Peyer's patch (tissue), 4 donors: ENCODE results near the gene FN1.

Experiments used
- CTCF ChIP-seq, 6 experiments: fragments of 450-650 bp in 4 of 6; fragments of 200-600 bp in 2 of 6; sonication (generic) in 1 of 6; IDR thresholded peaks; one replicate each; pipeline ENCODE4 v1.5.1; 2017 to 2019; ENCODE audit warnings: antibody characterized with exemption in 6 of 6, mild to moderate bottlenecking in 3 of 6, moderate library complexity in 1 of 6
- POLR2A ChIP-seq, 2 donors: fragments of 450-650 bp; IDR thresholded peaks; one replicate each; pipeline ENCODE4 v1.5.1; 2017; ENCODE audit warnings: antibody characterized with exemption in 2 of 2, mild to moderate bottlenecking in 2 of 2, moderate library complexity in 2 of 2

GRCh38 chr2:215407061-215407460 lies 28.8 kb downstream of the FN1 start:
- no peak for TF ChIP-seq CTCF (IDR thresholded peaks at IDR 0.05)
- TF ChIP-seq POLR2A (IDR thresholded peaks at IDR 0.05): no peak
